Retina (tissue), 1 donor: ENCODE measurements around the gene CPED1.
A peak's percentile ranks its signal among the peaks of the same experiment; 100 is the strongest.

Experiments
- DNase-seq: peaks from one replicate; pipeline ENCODE4 v3.0.0-alpha.2; 2016

CPED1 gene

DNA sequence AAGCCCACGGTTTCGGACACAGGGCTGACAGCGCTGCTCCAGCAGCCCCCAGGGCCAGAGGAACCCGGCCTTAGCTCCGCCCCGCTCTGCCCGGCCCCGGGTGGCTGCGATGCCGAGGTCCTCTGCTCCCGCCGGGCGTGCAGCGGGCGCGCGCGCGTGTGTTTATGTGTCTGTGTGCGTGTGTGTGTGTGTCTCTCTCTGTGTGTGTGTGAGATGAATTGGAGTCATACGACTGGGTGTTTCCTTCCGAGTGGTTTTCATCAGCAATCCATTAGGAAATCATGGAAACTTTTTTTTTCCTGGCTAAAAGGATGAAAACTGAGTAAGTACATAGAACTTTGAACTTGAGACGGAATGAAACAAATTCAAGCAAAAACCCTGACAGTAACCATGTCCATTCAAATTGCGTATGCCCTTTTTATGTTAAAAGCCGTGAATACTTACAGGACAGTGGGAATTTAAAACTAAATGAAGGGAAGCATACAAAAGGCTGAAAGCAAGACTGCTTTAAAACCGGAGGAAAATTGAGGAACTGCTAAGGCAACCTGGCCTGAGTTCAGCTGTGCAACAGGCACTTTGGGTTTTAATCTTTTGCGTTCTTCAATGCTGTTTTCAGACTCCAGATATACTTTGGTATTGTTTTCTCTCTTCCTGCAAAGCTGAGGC, at the start of gene CPED1:
CPED1 (plus strand) TSS at position 121 of the 666 bp plus-strand sequence. CDS start 911 bp downstream, outside the sequence.
- peak; percentile 81 for DNase-seq

DNA sequence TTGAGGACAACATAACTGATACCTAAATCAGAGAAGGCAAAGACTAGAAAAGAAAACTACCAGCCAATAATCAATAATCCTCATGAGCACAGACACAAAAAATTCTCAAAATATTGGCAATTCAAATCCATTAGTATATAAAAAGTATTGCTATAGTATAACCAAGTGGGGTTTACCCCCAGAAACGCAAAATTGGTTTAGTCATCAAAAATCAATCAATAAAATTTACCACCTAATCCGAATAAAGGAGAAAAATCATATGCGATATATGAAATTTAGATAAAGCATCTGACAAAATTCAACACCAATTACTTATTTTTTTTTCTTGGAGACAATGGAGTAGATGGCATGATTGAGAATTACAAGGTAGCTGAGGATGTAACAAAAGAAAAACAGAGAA, 49.2 kb upstream of the CPED1 start:
- DNase-seq, result no peak

DNA sequence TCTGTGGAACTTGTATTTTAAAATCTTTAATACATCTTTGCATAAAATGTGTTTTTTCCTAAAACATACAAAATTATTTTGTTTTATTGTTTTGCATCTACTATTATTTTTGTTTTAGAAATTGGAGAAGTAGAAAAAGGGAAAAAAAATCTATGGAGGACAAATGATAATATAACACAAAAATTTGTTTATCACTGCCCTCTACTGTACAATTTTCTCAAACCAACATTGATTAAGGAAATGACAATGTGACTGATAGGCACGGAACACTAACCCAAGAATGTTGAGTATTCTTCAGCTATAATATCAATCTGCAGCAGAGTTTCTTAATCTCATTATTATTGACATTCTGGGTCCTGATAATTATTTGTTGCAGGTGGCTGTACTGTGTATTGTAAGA, 47.4 kb upstream of the CPED1 start:
- no peak for DNase-seq

DNA sequence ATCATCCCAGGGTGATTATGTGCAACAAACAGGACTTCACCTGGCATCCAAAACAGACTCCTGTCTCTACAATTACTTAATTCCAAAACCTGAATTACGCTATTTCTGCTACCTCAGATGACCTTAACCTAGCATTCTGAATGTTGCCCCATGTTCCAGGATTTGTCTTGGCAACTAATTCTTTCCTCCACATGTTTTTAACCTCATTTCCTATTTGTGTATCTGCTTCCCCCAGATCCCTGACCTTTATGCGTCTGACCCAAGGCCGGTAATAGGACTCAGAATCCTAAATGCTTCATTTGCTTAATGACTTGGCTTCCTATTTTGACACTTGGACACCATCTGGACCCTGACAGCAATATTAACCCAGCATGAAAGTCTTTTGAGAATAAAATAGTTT, 46.7 kb upstream of the CPED1 start:
- no peak for DNase-seq

DNA sequence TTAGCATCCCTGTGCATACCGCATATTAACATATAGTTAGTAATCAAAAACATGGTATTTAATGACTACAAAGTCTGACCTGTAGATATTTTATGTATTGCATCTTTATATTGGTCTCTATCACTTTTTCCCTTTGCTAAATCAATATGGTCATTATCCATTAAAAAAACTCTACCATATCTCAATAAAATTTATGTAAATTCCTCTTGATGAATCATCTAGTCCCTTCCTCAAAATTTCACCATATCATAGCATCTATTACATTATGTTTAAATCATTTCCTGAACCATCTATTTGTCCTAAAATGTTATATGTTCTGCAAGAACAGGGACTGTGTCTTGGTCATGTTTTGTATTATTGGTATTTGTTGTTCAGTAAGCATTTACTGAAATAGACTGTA, 45.6 kb upstream of the CPED1 start:
- DNase-seq, result no peak

DNA sequence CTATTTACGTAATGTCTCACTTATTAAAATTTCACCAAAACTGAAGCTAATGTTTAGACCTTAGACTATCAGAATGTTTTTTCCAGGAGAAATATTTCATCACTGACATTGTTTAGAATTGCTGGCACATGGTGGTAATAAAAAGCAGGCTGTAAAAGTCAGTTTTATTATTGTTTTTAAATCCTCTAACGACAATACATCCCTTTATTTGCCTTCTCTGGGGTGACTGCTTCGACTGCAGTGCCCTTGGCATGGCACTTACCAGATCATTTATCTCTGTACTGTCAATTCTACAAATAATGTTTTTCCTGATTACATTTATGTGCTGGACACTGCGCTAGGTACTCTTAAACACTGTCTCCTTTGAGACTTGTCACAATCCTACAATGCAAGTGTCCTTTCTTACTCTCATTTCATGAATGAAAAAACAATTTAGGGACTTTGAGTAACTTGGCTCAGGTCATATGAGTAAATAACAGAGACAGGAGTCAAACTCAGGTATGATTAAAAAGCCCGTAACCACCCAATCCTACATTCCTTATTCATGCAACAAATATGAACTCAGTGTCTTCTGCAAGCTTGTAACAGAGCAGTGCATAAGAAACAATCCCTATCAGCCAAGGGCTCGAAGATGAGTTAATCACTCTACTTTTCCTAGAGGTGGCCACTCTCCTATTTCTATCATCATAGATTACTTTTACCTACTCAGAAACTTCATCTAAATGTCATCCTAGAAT, 43.5 kb upstream of the CPED1 start:
- no peak for DNase-seq

DNA sequence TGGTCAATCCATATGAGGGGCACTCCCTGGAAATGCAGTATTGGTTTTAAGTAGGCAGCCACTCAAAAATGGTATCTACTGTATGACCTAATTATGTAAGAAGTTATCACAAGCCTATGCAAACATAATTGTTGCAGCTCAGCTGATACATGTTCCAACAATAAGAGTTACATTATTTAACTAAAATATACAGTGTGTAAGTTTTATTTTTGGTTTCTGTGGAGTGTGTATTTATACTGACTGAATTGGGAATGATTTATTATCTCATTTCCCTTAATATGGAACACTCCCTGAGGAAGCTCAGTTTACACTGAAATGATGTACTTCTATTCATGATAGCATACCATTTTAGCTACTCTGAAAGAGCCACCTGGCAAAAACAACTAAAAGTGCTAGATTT, 40.5 kb upstream of the CPED1 start:
- no peak for DNase-seq

DNA sequence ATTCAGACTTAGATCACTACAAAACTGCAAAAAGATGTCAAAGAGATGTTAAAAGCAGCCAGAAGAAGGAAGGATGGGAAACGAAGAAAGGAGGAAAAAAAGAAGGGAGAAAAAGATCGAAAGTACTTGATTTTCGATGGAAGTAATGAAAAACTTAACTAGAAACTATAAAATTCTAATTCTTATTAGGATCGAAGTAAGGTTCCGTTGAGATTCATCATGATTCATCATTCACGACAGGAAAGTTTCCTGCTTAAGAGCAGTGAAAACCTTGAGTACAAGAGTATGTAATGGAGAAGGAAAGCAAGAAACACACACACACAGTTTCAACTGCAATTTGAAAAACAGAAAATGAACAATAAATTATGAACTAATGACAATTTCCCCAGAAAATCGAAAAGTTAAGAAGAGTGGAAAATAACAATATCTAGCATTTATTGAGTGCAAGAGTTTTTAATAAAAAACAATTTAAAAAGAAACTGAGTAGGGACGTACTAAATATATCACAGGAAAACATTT, 39.1 kb upstream of the CPED1 start:
- DNase-seq, result no peak

DNA sequence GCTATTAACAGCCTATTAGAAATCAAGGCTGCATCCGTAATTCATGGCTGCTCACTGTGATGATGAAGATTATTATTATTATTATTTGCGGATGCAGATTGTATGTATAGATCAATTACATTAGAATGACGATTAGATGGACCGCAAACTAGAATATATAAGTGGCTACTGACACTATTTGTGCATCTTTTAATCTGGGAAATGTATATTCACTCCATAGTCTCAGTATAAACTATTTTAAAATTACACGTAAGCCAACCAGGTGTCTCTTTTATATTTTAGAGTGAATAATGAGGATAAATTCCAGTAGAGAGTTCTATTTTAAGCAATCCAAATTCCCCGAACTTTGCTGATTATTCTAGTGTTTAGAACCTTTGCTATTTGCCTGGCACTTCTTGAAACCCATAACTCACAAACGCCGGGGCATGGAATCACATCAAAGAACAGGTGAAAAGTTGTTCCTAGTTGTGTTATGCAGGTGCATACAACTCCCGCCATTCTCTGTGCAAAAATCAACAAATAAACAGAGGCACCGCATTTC, 38.4 kb upstream of the CPED1 start:
- DNase-seq, result no peak

DNA sequence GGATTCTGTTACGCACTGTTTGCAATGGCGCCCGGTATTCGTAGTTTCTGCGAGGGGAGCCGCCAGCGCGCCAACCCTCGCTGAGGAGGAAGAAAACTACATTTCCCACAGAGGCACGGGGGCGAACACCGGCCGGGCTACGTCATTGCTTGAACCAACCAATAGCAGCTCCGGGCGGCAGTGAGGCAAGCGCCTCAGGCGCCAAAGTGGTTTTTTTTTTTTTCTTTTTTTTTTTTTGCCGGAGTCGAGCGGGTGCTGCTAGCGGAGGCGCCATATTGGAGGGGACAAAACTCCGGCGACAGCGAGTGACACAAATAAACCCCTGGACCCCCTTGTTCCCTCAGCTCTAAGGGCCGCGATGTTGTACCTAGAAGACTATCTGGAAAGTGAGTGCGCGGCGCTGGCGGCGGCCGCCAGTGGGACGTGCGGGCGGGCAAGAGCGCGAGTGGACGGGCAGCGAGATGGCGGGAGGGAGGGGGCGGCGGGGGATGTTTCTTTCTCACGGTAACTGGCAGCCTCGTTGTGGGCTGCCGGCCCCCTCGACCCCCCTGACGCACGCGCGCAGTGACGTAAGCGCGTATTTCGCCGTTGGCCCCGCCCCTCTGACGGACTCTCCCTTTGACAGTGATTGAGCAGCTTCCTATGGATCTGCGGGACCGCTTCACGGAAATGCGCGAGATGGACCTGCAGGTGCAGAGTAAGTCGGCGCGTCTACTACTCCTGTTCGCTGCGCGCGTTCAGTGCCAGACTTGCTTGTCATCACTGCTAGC, 37.8 kb upstream of the CPED1 start, which contains the start of gene ING3:
ING3 (plus strand) TSS at position 239 of the 770 bp plus-strand sequence; CDS start at position 359, 120 bp downstream.
- DNase-seq, result peak; percentile 100

DNA sequence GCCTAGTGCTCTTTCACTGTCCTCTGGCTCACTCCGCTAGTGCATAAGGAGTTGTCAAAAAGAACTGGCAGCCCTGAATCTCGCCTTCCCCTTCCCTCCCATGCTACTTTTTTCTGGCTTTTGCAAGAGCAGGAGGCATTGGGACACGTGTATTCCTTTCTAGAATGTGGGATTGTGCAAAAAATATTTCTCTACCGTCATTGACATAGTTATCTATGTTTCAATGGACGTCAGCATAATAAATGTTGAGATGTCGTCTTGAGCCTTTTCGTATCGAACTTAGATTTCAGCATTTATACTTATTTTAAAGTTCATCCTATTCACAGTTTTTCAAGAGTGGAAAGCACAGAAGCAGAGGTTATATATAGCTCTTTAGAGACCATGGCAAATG, 37.2 kb upstream of the CPED1 start:
- no peak for DNase-seq

DNA sequence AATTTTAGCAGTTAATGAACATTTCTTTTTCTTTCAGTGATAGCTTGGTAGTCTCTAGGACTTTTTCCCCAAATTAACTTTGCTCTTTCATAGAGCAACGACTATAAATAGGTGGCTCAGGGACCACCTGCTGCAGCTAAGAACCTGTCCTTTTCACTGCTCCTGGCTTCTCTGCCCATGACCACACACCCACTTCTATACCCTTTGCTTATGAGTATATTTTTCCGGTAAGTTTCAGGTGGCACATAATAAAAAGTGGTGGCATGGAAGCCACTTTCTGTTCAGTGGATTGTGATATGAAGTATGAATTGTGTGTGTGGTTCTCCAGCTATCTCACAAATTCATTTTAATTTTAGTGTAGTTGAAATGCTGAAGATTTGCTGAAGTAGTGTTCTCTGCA, 36.7 kb upstream of the CPED1 start:
- no peak for DNase-seq

DNA sequence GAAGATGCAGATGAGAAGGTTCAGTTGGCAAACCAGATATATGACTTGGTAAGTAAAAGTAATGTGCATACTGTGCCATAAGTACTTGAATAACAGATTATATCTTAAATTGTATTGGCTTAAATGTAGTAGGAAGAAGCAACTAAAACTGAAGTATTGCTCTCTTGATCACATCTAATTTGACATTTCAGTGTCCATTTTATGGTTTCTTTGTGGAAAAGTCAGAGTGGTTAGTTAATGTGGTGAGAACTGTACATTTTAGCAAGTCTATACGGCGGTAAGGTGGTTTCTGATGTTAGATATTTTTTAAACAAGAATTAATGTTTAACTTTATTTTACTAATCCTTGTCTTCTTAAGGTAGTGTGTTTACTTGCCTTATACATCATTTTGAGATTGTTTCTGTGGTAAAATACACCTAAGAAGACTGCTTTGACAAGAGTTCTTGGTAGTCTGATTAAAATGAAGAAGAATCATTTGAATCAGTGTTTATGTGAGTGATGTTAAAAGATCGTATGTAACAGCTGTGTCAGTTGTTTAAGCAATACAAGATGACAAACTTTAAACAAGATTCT, 32.8 kb upstream of the CPED1 start:
- DNase-seq, result no peak

DNA sequence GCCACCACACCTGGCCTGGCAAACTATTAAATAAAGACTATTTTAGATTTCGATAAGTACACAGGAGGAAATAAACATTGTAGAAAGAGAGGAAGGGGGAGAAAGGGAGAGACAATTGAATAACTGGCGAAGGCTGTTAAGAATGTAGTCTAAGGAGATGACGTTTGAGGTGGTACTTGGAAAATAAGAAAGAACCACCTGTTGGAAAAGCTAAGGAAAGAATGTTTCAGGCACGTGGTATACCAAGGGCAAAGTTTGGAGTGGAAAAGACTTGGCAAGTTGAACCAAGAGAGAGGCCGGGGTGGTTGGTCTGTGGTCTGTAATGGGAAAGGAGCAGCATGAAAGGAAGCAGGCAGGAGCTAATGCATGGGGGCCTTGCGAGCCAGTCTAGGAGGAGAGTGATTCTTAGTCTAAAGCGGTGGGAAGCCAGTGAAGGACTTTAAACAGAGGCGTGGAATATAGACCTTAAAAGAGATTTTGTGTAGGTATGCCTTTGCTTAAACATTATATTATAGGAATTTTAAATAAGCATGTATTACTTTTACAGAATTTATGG, 28.5 kb upstream of the CPED1 start:
- DNase-seq, result no peak

DNA sequence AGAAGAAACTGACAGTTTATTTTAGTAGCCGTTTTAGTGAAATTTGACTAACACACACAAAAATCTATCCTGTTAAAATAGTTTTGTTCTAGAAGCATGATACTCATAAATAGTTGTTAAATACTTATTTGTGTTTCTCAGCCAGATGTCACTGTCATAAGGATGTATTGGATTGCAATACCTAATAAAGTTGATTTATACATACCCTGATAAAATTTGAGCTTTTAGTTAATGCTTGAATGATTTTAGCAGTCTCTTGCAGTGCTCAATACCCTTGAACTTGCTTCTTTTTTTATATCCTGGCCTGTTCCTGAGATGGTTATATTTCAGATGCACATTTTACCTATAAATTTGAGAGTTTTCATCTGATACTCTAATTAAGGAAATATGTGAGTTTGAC, 27.8 kb upstream of the CPED1 start:
- no peak for DNase-seq

DNA sequence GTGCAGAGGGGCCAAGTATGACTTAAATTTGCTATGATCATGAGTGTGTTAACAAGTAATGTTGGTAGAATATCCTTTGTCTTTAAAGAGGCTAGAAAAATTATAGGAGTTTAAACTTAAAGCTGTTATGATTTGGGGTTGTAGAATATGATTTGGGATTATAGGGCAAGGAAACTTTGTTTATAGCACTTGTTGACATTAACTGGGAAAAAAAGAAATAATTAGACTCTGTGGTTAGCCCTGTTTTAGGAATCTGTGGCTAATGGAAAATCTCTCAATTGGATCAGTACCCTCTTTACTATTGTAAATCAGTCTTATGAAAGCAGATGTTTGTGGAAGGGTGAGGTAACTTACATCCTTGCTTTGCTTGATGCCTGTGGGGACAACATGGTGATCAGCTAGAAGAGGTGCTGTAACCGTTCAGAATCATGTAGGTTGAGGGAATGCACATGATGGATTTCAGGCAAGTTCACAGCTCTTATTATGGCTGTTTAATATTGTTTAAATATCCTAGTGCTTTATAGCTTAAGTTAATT, 26.8 kb upstream of the CPED1 start:
- no peak for DNase-seq

DNA sequence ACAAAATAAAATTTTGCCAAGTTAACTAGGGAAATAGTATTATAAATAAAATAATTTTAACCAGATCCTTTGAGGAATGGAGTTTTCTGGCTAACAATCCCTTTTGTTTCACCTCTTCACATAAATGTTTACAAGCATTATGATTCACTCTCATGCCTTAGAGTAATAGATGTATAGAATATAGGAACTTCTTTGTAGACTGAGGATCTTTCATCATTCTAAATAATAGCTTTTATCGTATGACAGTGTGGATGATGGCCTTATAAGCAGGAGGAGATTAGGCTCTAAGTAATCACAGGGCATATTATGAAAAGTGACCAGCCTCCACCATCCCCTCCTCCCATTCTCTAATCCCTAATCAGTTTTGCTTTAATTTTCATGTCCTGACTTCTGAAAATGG, 24.4 kb upstream of the CPED1 start:
- DNase-seq, result no peak

DNA sequence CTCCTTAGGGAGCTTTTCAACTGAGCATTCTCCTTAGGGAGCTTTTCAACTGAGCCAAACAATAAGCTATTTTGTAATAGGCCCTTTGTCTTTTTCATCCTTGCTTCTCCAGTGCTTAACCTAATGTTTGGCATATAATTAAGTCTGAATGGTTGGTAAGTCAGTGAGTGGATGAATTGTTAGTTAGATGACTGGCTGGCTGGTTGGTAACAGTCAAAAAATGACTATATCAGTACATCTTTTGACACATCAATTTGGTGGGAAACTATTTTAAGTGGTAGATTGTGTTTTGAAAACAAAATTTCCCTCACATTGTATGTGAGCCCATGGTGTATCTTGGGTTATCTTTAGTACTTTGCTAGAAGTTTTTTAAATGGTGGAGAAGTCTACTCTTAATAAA, 21.6 kb upstream of the CPED1 start:
- no peak for DNase-seq

DNA sequence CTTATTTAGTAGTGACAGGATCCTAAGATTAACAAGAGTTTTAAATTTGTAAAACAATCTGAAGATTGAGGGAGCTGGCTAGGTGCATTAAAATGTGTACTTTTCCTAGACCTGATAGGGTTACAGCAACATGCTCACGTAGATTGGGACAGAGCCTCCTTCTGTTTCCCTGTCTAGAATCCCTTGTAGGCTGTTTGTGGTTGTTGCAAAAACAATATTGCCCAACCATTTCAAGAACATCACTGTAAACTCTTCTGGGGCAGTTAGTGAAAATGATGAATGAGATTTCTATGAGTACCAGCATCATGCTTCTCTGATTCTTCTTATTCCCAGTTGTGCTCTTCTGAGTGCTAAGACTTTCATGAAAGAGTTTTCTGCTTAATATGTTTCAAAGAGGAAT, 14.7 kb upstream of the CPED1 start:
- DNase-seq, result no peak

DNA sequence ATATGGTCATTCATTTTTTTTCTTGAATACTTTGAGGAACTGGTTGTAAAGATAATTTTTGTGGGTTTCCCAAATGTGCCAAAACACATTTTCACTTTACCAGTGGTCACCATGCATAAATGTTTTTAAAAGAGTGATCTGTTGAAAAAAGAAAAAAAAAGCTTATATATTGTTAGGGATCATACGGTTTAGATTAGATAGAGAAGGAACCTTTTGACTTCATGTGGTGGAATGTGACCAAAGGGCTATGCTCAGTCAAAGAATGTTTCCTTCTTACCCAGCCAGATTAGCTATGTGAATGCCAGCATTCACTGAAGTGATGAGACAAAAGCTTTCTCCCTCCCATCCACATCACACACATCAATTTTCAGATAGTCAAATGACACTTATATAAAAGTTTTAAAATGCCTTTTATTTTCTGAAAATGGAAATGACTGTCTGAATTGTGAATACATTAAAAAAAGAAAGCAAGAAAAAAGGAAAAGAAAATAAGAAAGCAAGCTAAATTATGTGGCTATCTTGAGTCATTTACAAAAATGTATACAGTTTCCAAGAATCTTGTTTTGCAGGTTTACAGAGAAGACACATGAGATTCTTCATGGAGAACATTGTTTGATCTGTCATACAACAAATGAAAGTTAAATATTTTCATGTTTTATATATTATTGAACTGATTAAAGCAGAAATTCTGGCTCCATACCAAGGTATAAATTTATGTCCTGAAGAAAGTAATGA, 8.6 kb upstream of the CPED1 start:
- DNase-seq, result no peak

DNA sequence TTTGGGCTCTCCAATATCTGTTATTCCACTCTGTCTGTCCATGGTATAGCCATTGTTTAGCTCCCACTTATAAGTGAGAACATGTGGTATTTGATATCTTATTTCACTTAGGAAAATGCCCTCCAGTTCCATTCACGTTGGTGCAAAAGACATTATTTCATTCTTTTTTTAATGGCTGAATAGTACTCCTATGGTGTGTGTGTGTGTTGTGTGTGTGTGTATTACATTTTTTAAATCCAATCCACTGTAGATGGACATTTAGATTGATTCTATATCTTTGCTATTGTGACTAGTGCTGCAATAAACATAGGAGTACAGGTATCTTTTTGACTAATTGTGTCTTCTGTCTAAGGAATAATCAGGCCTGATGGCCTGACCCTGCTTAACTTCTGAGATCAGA, 7.4 kb upstream of the CPED1 start:
- DNase-seq, result no peak
